Measurements from ENCODE around the gene ACAT2.

The ACAT2 gene

DNA sequence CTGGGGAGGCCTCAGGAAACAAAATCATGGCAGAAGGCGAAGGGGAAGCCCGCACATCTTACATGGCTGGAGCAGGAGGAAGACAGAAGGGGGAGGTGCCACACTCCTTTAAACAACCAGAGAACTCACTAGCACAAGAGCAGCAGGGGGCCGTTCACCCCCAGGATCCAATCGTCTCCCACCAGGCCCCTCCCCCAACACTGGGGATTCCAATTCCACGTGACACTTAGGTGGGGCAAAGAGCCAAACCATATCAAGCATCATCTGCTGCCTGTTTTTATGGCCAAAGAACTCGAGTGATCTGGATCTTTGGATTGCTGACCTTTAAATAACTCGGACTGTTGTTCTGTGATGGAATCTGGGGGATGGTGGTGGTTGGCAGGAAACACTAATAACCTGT lies 66.2 kb downstream of the ACAT2 start:
- Histone ChIP-seq H3K27me3 (ENCODE audit: insufficient read depth, poor library complexity, severe bottlenecking) (no peaks in the 10 kb centered on the region), H3K4me3 (replicated peaks; ENCODE audit: insufficient read depth, low read length) (no peak overlapping the region), H3K27ac (replicated peaks) (no peak overlapping the region)
- no peak for DNase-seq (ENCODE audit: low read depth in 1 of 2, low spot score in 1 of 2)
- TF ChIP-seq POLR2AphosphoS5 (IDR thresholded peaks at IDR 0.05; ENCODE audit: low read depth): no peak
- TF ChIP-seq, protein P1, sequence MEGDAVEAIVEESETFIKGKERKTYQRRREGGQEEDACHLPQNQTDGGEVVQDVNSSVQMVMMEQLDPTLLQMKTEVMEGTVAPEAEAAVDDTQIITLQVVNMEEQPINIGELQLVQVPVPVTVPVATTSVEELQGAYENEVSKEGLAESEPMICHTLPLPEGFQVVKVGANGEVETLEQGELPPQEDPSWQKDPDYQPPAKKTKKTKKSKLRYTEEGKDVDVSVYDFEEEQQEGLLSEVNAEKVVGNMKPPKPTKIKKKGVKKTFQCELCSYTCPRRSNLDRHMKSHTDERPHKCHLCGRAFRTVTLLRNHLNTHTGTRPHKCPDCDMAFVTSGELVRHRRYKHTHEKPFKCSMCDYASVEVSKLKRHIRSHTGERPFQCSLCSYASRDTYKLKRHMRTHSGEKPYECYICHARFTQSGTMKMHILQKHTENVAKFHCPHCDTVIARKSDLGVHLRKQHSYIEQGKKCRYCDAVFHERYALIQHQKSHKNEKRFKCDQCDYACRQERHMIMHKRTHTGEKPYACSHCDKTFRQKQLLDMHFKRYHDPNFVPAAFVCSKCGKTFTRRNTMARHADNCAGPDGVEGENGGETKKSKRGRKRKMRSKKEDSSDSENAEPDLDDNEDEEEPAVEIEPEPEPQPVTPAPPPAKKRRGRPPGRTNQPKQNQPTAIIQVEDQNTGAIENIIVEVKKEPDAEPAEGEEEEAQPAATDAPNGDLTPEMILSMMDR (IDR thresholded peaks at IDR 0.05; ENCODE audit: insufficient read depth, low read length): no peak
- no peak for TF ChIP-seq SPI1 (IDR thresholded peaks at IDR 0.05; ENCODE audit: borderline replicate concordance, low read depth)
- TF ChIP-seq, protein P2, sequence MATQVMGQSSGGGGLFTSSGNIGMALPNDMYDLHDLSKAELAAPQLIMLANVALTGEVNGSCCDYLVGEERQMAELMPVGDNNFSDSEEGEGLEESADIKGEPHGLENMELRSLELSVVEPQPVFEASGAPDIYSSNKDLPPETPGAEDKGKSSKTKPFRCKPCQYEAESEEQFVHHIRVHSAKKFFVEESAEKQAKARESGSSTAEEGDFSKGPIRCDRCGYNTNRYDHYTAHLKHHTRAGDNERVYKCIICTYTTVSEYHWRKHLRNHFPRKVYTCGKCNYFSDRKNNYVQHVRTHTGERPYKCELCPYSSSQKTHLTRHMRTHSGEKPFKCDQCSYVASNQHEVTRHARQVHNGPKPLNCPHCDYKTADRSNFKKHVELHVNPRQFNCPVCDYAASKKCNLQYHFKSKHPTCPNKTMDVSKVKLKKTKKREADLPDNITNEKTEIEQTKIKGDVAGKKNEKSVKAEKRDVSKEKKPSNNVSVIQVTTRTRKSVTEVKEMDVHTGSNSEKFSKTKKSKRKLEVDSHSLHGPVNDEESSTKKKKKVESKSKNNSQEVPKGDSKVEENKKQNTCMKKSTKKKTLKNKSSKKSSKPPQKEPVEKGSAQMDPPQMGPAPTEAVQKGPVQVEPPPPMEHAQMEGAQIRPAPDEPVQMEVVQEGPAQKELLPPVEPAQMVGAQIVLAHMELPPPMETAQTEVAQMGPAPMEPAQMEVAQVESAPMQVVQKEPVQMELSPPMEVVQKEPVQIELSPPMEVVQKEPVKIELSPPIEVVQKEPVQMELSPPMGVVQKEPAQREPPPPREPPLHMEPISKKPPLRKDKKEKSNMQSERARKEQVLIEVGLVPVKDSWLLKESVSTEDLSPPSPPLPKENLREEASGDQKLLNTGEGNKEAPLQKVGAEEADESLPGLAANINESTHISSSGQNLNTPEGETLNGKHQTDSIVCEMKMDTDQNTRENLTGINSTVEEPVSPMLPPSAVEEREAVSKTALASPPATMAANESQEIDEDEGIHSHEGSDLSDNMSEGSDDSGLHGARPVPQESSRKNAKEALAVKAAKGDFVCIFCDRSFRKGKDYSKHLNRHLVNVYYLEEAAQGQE (IDR thresholded peaks at IDR 0.05; ENCODE audit: insufficient replicate concordance, low read depth): no peak
- TF ChIP-seq GABPA (IDR thresholded peaks at IDR 0.05; ENCODE audit: low read depth): no peak
